ENCODE results near the gene HSPB9.

- TF ChIP-seq, protein P1, sequence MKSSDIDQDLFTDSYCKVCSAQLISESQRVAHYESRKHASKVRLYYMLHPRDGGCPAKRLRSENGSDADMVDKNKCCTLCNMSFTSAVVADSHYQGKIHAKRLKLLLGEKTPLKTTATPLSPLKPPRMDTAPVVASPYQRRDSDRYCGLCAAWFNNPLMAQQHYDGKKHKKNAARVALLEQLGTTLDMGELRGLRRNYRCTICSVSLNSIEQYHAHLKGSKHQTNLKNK (CRISPR knock-in tag; IDR thresholded peaks at IDR 0.05), result no peak
- TF ChIP-seq CTCF (IDR thresholded peaks at IDR 0.05) (no peak), FOXK1 (CRISPR knock-in tag; IDR thresholded peaks at IDR 0.05) (no peak), IRF1 (CRISPR knock-in tag; IDR thresholded peaks at IDR 0.05) (no peak), USF2 (CRISPR knock-in tag; IDR thresholded peaks at IDR 0.05) (no peak), CREB1 (CRISPR knock-in tag; IDR thresholded peaks at IDR 0.05) (no peak), CREM (CRISPR knock-in tag; IDR thresholded peaks at IDR 0.05) (no peak), IRF2 (CRISPR knock-in tag; IDR thresholded peaks at IDR 0.05; ENCODE audit: borderline replicate concordance, low read depth) (no peak)
- TF ChIP-seq, protein P2, sequence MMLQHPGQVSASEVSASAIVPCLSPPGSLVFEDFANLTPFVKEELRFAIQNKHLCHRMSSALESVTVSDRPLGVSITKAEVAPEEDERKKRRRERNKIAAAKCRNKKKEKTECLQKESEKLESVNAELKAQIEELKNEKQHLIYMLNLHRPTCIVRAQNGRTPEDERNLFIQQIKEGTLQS (CRISPR knock-in tag; conservative IDR thresholded peaks at IDR 0.05), result no peak
- TF ChIP-seq, protein P3, sequence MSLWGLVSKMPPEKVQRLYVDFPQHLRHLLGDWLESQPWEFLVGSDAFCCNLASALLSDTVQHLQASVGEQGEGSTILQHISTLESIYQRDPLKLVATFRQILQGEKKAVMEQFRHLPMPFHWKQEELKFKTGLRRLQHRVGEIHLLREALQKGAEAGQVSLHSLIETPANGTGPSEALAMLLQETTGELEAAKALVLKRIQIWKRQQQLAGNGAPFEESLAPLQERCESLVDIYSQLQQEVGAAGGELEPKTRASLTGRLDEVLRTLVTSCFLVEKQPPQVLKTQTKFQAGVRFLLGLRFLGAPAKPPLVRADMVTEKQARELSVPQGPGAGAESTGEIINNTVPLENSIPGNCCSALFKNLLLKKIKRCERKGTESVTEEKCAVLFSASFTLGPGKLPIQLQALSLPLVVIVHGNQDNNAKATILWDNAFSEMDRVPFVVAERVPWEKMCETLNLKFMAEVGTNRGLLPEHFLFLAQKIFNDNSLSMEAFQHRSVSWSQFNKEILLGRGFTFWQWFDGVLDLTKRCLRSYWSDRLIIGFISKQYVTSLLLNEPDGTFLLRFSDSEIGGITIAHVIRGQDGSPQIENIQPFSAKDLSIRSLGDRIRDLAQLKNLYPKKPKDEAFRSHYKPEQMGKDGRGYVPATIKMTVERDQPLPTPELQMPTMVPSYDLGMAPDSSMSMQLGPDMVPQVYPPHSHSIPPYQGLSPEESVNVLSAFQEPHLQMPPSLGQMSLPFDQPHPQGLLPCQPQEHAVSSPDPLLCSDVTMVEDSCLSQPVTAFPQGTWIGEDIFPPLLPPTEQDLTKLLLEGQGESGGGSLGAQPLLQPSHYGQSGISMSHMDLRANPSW (CRISPR knock-in tag; conservative IDR thresholded peaks at IDR 0.05; ENCODE audit: low read depth), result no peak
- TF ChIP-seq, protein P4, sequence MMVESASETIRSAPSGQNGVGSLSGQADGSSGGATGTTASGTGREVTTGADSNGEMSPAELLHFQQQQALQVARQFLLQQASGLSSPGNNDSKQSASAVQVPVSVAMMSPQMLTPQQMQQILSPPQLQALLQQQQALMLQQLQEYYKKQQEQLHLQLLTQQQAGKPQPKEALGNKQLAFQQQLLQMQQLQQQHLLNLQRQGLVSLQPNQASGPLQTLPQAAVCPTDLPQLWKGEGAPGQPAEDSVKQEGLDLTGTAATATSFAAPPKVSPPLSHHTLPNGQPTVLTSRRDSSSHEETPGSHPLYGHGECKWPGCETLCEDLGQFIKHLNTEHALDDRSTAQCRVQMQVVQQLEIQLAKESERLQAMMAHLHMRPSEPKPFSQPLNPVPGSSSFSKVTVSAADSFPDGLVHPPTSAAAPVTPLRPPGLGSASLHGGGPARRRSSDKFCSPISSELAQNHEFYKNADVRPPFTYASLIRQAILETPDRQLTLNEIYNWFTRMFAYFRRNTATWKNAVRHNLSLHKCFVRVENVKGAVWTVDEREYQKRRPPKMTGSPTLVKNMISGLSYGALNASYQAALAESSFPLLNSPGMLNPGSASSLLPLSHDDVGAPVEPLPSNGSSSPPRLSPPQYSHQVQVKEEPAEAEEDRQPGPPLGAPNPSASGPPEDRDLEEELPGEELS (CRISPR knock-in tag; IDR thresholded peaks at IDR 0.05), result no peak
Measured at GRCh38 chr17:42112552-42113176, 9.9 kb upstream of the HSPB9 start, which contains the start of gene DHX58.
